Mucosa of gallbladder (tissue), 1 donor: ENCODE measurements around the gene CHST13. TPM values are rescaled to one million over a fixed set of nuclear protein-coding genes. Genes with fewer than 3 reads are reported as not detected.

Experiments
- DNase-seq: peaks from one replicate; pipeline ENCODE4 v3.0.0-alpha.2; 2020; ENCODE audit warnings: low spot score
- total RNA-seq: library from RNA; stranded (reverse); gene quantifications from one replicate; pipeline ENCODE4 v1.2.1, GENCODE V29; 2021
- donor health status: DM: no; HTN: no; CAD: no.

CHST13 gene
- total RNA-seq, 1 donor from 2014 or later = 0.29 TPM

DNA sequence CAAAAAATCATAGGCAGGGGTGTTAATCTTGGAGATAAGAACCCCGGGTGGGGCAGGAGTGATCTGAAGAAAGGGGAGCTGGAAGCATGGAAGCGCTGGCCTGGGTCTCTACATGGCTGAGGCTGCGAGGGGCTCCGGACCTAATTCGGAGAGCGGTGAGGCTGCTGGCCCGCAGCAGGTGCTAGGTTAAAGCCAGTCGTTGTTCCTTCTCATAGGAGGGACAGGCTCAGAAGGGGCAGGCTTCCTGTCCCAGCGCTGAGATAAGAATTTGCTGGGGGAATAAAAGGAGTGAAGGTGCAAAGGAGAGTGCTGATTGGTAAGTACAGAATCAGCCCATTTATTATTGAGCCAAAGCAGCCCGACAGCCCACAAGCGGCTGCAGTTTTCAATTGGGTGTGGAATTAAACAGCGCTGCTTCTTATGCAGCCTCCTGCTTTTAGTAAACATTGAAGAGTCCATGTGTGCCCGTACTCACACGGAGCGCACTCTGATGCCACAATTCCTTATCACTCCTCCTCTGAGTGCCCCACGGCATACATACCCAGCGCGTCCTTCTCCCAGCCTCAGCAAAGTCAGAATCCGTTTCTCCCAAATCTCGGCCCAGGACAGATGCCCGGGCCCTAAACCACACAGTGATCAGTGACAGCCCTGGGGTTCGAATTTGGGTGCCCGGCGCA lies 17.1 kb downstream of the CHST13 start:
- no peak for DNase-seq

DNA sequence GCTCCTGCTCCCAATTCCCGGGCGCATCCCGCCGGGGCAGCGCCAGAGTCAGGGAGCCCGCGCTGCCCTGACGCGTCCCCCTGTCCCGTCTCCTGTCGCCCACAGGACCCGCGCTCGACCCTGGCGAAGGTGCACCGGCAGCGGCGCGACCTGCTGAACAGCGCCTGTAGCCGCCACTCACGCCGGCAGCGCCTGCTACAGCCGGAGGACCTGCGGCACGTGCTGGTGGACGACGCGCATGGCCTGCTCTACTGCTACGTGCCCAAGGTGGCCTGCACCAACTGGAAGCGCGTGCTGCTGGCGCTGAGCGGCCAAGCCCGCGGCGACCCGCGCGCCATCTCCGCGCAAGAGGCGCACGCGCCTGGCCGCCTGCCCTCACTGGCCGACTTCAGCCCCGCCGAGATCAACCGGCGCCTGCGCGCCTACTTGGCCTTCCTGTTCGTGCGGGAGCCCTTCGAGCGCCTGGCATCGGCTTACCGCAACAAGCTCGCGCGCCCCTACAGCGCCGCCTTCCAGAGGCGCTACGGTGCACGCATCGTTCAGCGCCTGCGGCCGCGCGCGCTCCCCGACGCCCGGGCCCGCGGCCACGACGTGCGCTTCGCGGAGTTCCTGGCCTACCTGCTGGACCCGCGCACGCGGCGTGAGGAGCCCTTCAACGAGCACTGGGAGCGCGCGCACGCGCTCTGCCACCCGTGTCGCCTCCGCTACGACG lies 17.8 kb downstream of the CHST13 start:
- no peak for DNase-seq

DNA sequence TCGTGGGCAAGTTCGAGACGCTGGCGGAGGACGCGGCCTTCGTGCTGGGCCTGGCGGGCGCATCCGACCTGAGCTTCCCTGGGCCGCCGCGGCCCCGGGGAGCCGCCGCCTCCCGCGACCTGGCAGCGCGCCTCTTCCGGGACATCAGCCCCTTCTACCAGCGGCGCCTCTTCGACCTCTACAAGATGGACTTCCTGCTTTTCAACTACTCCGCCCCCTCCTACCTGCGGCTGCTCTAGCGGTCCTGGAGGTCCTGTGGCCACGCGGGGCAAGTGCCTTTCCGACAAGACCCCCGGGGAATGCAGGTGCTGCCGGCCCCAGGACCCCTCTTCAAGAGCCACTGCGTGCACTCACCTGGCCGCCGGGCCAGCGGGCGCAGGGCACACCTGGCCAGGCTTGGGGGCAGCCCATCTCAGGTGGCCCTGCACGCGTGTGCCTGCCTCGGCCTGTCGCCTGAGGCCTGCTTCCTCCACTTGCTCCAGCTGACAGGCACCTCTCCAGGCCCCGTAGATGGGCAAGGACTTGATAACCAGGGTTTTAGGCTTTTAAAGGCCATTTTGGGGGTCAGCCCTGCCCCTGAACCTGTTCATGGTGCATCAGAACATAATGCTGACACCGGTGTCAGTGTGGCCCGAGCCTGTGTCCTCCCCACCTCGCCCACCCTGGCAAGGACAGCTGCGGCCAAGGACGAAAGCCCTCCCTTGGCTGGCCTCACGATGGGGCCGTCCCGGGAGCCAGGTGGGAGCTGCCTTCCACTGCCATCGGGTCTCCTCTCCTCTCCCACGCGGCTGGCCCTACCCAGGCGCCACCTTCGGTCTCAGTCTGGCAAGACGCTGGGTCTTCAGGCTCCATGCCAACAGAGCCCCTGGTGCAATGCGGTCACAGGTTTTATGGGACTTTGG lies 18.6 kb downstream of the CHST13 start:
- DNase-seq = no peak

- no peak for DNase-seq
Observed at GRCh38 chr3:126543457-126544061, 19.6 kb downstream of the CHST13 start.

- DNase-seq = no peak
Observed at GRCh38 chr3:126544596-126545281, 20.8 kb downstream of the CHST13 start.

DNA sequence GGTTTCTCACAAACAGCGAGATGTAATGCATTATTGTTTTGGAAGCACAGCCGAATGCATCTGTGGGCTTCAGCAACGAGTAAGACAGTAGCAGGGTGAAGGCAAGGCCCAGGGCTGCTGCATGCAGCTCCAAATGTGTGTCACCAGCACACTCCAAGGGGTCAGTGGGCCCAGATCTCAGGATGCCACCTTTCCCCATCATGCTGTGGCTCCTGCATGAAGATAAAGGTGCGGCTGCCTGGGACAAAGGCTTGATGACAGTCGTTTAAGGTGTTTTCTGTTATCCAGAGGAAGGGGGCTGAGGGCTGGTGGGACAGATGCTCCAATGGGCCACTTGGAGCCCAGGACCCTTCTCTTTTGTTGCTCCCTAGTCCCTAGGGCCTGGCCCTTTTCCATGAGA lies 21.6 kb downstream of the CHST13 start:
- no peak for DNase-seq

DNA sequence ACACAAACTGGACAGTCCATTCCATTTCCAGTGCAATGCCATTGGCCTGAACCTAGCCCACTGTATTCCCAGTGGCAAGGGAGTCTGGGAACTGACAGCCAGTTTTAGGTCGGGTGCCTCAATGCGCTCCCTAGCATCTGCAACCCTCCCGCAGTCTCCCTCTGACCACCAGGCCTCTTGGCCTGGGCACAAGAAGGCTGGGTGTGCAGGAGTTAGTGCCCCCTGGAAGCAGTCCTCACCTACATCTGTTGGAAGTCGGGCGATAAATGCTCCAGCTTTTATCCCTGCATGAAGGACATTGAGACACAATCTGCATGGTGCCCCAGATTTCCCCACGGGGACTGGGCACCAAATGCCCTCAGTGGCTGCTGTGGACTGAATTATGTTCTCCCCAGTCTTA lies 22.1 kb downstream of the CHST13 start:
- DNase-seq = no peak

DNA sequence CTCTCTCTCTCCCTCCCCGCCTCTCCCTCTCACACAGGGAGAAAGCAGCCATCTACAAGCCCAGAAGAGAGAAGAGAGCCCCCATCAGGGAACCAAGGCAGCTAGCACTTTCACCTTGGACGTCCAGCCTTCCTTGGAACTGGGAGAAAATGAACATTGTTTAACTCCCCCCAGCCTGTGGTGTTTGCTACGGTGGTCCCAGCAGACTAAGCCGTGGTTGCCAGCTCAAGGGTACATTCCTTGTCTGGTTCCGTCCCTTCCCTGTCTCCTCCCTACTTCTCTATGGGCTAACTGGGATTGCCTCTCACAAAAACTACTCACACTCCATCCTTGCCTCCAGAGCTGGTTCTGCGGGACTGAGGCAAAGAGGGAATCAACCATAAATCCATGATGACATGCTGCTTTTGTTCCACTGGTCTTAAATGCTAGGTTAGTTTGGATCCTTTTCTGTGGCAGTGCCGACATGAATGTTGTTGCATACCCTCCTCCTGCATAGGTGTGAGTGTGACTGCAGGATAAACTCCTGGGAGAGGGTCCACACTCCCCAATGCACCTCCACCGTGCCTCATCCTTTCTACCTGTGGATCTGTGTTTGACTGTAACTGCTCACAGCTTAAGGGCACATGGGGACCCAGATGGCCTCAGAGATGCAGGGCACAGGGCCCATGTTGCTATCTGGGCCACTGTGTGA lies 22.7 kb downstream of the CHST13 start:
- DNase-seq = no peak

DNA sequence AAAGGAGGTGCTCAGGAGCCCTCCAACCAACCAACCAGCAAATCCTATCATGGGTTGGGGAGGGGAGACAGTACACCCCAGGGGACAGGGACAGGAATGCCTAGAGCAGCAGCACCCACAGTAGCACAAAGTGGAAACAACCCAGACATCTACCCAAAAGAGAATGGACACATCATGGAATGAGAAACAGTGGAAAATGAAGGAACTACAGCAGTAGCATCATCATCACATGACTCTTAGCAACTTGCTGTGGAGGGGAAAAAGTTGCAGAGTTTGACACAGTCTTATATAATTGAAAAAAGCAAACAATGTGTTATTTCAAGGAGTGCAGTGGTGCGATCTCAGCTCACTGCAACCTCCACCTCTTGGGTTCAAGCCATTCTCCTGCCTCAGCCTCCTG lies 23.8 kb downstream of the CHST13 start:
- DNase-seq = no peak

- DNase-seq = no peak
Observed at GRCh38 chr3:126548556-126549466, 24.9 kb downstream of the CHST13 start.

DNA sequence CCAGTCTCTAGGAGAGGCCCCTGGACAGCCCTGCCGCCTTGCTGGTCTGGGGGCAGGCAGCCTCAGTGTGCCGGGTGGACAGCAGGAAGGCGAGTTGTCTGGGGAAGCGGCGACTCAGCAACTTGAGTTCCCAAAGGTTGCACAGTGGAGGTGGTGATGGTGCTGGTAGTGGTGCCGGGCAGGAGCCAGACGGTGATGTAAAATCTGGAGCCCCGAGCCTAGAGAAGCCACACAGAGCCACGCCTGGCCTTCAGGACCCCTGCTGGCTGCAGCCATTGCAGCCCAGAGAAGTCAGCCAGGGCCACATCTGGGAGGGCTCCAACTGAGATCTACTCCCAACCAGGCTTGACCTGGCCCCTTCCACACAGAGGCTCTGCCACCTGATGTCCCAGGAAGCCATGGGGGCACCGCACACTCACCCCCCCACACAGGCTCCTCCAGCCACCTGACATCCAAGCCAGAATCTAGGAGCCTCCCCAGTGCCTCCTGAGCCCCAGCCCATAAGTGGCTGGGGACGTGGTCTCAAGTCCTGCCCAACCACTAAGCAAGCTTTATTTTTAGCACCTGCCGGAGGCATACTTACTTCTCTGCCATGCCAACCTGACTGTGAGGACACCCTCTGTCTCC lies 26.0 kb downstream of the CHST13 start:
- DNase-seq = no peak

DNA sequence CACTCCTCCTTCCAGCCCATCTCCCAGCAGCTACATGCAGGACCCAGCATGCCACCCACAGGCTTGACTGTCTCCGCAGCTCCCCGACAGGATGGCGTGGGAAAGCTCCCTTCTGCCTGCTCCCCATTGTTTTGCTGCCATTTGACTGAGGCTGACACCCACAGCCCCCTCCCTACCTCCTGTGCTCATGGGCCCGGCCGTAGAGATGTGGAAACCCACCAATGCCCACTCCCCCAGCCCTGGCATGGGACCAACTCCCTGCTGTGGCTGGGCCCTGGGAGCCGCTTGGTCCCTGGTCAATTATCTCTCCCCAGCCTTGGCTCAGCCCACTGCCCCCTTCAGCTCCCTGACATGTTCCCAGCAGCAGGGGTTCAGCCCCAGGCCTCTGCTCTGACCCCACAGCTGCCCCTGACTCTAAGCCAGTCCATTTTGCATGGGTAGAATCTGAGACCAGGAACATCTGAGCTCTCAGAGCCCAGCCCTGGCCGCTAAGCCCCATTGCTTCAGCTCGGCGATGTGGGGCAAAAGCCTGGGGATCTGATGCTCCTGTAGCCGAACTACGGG lies 26.6 kb downstream of the CHST13 start:
- DNase-seq = no peak

GRCh38 chr3:126551121-126551838 lies 27.3 kb downstream of the CHST13 start:
- DNase-seq = peak; percentile 8

- peak; percentile 6 for DNase-seq
Observed at GRCh38 chr3:126551839-126552687, 28.1 kb downstream of the CHST13 start.

GRCh38 chr3:126552688-126553283 lies 28.8 kb downstream of the CHST13 start:
- peak; percentile 9 for DNase-seq

- DNase-seq = peak; percentile 5
Observed at GRCh38 chr3:126553284-126554084, 29.5 kb downstream of the CHST13 start.
